ENCODE measurements around the gene OOSP1.

Gene OOSP1

DNA sequence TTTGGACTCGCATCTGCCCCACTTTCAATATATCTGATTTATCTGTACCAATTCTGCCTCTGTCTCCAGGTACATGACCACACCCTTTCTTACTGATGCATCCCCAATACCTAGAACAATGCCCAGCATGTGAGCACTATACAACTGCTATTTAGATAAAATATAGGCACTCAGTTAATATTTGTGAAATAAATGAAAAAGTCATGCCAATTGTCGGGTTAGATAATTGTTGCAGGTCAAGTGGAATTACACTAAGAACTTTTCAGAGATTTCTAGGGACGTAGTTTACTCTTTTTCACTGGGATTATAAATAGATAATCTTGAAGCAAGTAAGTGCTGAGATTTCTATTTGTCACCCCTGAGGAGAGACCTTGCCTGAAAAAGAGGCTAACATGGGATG is 46.1 kb downstream of the OOSP1 start:
- no peak for TF ChIP-seq CTCF (IDR thresholded peaks at IDR 0.05; ENCODE audit: low read depth, low read length, missing control alignments)
- no peak overlapping the region for H3K4me3 ChIP-seq (ENCODE audit: low read depth, low read length)
- no peak for DNase-seq (ENCODE audit: low read depth)

GRCh38 chr11:59990421-59990820 is 52.2 kb downstream of the OOSP1 start:
- H3K4me3 ChIP-seq (ENCODE audit: low read depth, low read length): no peak overlapping the region
- TF ChIP-seq CTCF (IDR thresholded peaks at IDR 0.05; ENCODE audit: low read depth, low read length, missing control alignments): no peak
- no peak for DNase-seq (ENCODE audit: low read depth)

DNA sequence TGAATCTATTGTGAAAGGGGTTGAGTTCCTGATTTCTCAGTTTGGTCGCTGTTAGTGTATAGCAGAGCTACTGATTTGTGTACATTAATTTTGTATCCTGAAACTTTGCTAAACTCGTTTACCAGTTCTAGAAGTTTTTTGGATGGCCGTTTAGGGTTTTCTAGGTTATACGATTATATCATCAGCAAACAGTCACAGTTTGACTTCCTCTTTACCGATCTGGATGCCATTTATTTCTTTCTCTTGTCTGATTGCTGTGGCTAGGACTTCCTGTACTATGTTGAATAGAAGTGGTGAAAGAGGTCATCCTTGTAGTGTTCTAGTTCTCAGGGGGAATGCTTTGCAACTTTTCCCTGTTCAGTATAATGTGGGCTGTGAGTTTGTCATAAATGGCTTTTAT is 54.2 kb downstream of the OOSP1 start:
- TF ChIP-seq CTCF (IDR thresholded peaks at IDR 0.05; ENCODE audit: low read depth, low read length, missing control alignments): no peak
- DNase-seq (ENCODE audit: low read depth): no peak
- H3K4me3 ChIP-seq (ENCODE audit: low read depth, low read length): no peak overlapping the region

DNA sequence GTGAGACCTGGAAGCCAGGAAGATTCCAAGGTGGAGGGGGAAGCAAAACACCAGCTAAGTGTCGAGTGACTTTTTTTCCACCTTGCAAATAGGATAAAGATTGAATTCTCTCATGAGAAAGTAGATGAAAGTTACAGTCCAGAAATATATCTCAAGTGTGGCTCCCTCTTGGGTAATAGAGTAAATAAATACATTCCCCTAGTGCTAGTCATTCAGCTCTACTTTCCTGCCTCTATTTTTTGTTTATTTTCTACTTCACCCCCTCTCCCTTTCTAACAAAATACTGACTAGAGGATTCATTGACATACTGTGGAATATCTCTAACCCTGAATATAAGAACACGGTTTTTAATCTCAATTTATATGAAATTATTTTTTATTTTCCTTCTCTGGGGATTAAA is 59.6 kb downstream of the OOSP1 start:
- H3K4me3 ChIP-seq (ENCODE audit: low read depth, low read length): no peak overlapping the region
- TF ChIP-seq CTCF (IDR thresholded peaks at IDR 0.05; ENCODE audit: low read depth, low read length, missing control alignments): no peak
- DNase-seq (ENCODE audit: low read depth): no peak

DNA sequence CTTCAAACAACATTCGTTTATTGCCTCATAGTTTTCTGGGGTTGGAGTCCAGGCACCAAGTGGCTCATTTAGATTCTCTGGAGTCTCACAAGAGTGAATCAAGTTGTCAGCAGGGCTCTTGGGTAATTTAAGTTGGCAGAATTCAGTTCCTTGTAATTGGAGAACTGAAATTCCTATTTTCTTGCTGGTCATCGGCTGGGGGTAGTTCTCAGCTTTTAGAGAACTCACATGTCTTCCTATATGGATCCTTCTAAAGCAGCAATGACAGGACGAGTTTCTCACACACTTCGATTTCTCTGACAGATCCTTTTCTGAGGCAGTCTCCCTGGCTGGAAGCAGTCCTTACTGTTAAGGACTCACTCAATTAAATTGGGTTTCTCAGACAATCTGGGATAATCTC is 61.5 kb downstream of the OOSP1 start:
- no peak for TF ChIP-seq CTCF (IDR thresholded peaks at IDR 0.05; ENCODE audit: low read depth, low read length, missing control alignments)
- DNase-seq (ENCODE audit: low read depth): no peak
- no peak overlapping the region for H3K4me3 ChIP-seq (ENCODE audit: low read depth, low read length)

GRCh38 chr11:60003729-60004128 is 65.5 kb downstream of the OOSP1 start:
- no peak for TF ChIP-seq CTCF (IDR thresholded peaks at IDR 0.05; ENCODE audit: low read depth, low read length, missing control alignments)

DNA sequence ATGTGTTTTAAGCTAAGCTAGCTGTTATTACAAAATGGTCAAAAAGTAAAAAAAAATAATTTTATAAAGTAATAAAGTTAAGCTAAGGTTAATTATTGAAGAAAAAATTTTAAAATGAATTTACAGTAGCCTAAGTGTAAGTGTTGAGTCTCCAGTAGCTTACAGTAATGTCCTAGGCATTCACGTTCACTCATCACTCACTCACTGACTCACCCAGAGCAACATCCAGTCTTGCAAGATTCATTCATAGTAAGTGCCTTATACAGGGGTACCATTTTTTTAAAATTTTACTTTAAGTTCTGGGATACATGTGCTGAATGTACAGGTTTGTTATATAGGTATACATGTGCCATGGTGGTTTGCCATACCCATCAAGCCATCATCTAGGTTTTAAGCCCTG is 67.1 kb downstream of the OOSP1 start:
- H3K4me3 ChIP-seq (ENCODE audit: low read depth, low read length): no peak overlapping the region
- DNase-seq (ENCODE audit: low read depth): no peak
- TF ChIP-seq CTCF (IDR thresholded peaks at IDR 0.05; ENCODE audit: low read depth, low read length, missing control alignments): no peak

More at GRCh38 chr11:60003729-60004128, 65.5 kb downstream of the OOSP1 start:
- H3K4me3 ChIP-seq (ENCODE audit: low read depth, low read length): no peak overlapping the region
- DNase-seq (ENCODE audit: low read depth): no peak

Data from GM12864 (cell line).